ENCODE results near the gene ZNRF3. TPM values are rescaled to one million over a fixed set of nuclear protein-coding genes. Genes with fewer than 3 reads are reported as not detected.

Gene ZNRF3
- total and polyA plus RNA-seq, 9 donors, result 7.4 to 24.3 (median 11.6) TPM

- Histone ChIP-seq H3K36me3 (no peaks in the 10 kb centered on the region), H3K4me1 (ENCODE audit: insufficient read depth) (no peaks in the 10 kb centered on the region), H3K27ac (no peak overlapping the region), H3K9me3 (no peaks in the 10 kb centered on the region), H3K27me3 (no peaks in the 10 kb centered on the region), H3K4me3 (no peak overlapping the region)
- DNase-seq, result no peak
- 91 to 98% (median 97%) methylated on average over 4 of the region's 4 CpGs for WGBS, 3 donors
- intact Hi-C loops (cut with DNase I), result no loop called here
- TF ChIP-seq POLR2A (IDR thresholded peaks at IDR 0.05), result no peak
- no peak for TF ChIP-seq EP300 (IDR thresholded peaks at IDR 0.05)
- no peak for TF ChIP-seq CTCF (IDR thresholded peaks at IDR 0.05)
Measured at GRCh38 chr22:29014773-29015172, 131.4 kb downstream of the ZNRF3 start.

GRCh38 chr22:29016067-29016938, 132.9 kb downstream of the ZNRF3 start:
- Histone ChIP-seq H3K27me3 (no peaks in the 10 kb centered on the region), H3K36me3 (no peaks in the 10 kb centered on the region), H3K9me3 (no peaks in the 10 kb centered on the region), H3K27ac (no peak overlapping the region), H3K4me1 (ENCODE audit: insufficient read depth) (no peaks in the 10 kb centered on the region), H3K4me3 (no peak overlapping the region)
- intact Hi-C loops (cut with DNase I), result no loop called here
- TF ChIP-seq EP300 (IDR thresholded peaks at IDR 0.05), result no peak
- no peak for DNase-seq
- WGBS, 3 donors, result 92 to 97% (median 97%) methylated on average over 3 of the region's 3 CpGs

GRCh38 chr22:29018293-29019189, 135.2 kb downstream of the ZNRF3 start:
- Histone ChIP-seq H3K4me1 (ENCODE audit: insufficient read depth) (no peaks in the 10 kb centered on the region), H3K27ac (no peak overlapping the region), H3K27me3 (no peaks in the 10 kb centered on the region), H3K9me3 (no peaks in the 10 kb centered on the region), H3K4me3 (no peak overlapping the region), H3K36me3 (no peaks in the 10 kb centered on the region)
- intact Hi-C loops (cut with DNase I), result no loop called here
- WGBS, 3 donors, result 97 to 99% (median 98%) methylated on average over 4 of the region's 4 CpGs
- DNase-seq, result no peak
- no peak for TF ChIP-seq CTCF (IDR thresholded peaks at IDR 0.05)
- no peak for TF ChIP-seq EP300 (IDR thresholded peaks at IDR 0.05)
- no peak for TF ChIP-seq POLR2A (IDR thresholded peaks at IDR 0.05)

- DNase-seq, result no peak
- Histone ChIP-seq H3K4me1 (ENCODE audit: insufficient read depth) (no peaks in the 10 kb centered on the region), H3K9me3 (no peaks in the 10 kb centered on the region), H3K27me3 (no peaks in the 10 kb centered on the region), H3K4me3 (no peak overlapping the region), H3K27ac (no peak overlapping the region), H3K36me3 (no peaks in the 10 kb centered on the region)
- 86 to 87% (median 87%) methylated on average over 6 of the region's 6 CpGs for WGBS, 3 donors
- TF ChIP-seq POLR2A (IDR thresholded peaks at IDR 0.05), result no peak
- no peak for TF ChIP-seq CTCF (IDR thresholded peaks at IDR 0.05)
- no peak for TF ChIP-seq EP300 (IDR thresholded peaks at IDR 0.05)
- intact Hi-C loops (cut with DNase I), result no loop called here
Measured at GRCh38 chr22:29022101-29022817, 138.9 kb downstream of the ZNRF3 start.
